ENCODE measurements around the gene EPN2. TPM values are rescaled to one million over a fixed set of nuclear protein-coding genes. Genes with fewer than 3 reads are reported as not detected.

The EPN2 gene
- total and polyA plus RNA-seq, 7 experiments from 2014 or later, result 3.9 to 11.5 (median 6.4) TPM

DNA sequence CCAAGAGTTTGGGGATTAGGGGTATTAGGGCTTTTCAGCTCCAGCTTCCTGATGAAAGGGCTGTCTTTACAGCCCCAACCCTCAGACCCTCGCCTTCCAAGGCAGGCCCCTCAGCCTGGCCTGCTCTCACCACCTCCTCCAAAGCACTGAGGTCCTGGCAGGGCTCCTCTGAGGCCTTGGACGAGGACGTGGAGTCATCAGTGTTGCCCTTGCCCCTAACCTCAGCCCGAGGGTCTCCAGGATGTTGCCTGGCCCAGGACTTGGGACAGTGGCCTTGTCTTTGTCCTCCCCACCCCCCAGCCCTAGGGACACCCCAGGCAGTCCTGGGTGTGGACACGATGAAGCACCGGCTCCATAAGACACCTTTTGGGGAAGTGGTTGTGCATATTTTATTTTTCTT is 97.2 kb downstream of the EPN2 start:
- Histone ChIP-seq H3K36me3 (ENCODE audit: control insufficient read depth in 2 of 3, insufficient read depth in 3 of 3, low read length in 3 of 3) (no peaks in the 10 kb centered on the region), H3K4me3 (ENCODE audit: low read length) (no peak overlapping the region), H3K27me3 (ENCODE audit: control insufficient read depth in 2 of 2, insufficient read depth in 2 of 2, low read length in 2 of 2) (no peaks in the 10 kb centered on the region), H3K9me3 (ENCODE audit: control insufficient read depth in 2 of 3, low read length in 3 of 3) (no peaks in the 10 kb centered on the region), H3K4me1 (ENCODE audit: control insufficient read depth in 2 of 2, insufficient read depth in 2 of 2, low read length in 2 of 2) (no peaks in the 10 kb centered on the region), H3K27ac (ENCODE audit: low read depth, low read length) (no peak overlapping the region)
- Mint-ChIP-seq H3K36me3 (peaks cover 0 to 3% (median 0%) of the 10 kb centered on the region in 5 donors), H3K4me3 (no peak overlapping the region), H3K4me1 (peaks cover 0 to 5% (median 0%) of the 10 kb centered on the region in 7 donors), H3K27ac (no peak overlapping the region), H3K27me3 (peaks cover 8 to 28% (median 14%) of the 10 kb centered on the region in 5 donors), H3K9me3 (no peaks in the 10 kb centered on the region)
- POLR2A ChIA-PET, result no interaction called here
- CTCF ChIA-PET, result no interaction called here
- no peak for DNase-seq
- intact Hi-C loops (cut with micrococcal nuclease), result no loop called here
- ATAC-seq, result no peak

DNA sequence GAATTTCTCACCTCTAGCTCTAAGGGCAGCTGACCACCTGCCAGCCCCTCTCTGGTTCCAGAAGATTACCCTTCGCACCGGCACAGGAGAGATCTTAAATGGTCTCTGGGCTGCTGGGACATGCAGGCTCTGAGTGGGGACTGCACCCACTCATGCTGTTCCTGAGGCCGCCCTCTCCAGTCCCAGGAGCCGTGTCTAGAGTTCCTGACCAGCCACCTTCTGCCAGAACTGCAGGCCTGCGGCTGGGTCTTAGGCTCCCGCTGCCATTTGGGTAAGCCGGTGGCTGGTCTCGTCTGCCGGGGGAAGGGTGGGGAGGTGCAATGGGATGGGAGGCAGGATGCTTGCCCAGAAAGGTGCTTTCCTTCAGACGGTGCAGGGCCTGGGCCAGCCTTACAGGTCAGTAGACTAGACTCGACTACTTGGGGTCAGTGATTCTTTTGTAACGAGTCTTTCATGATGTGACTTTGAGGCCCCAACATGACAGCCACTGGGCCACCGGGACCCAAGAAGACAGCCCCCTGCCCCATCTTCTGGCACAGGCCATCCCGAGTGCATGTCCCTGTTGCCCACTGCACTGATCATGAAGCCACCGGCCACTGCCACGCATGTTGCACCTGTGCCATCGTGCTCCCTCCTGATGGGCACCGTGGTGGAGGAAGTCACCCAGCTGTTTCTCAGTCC is 98.9 kb downstream of the EPN2 start:
- no peak for ATAC-seq
- H3K27ac ChIP-seq (ENCODE audit: low read depth, low read length), result no peak overlapping the region
- no peaks in the 10 kb centered on the region for H3K36me3 ChIP-seq (ENCODE audit: control insufficient read depth in 2 of 3, insufficient read depth in 3 of 3, low read length in 3 of 3)
- H3K27me3 ChIP-seq (ENCODE audit: control insufficient read depth in 2 of 2, insufficient read depth in 2 of 2, low read length in 2 of 2), result no peaks in the 10 kb centered on the region
- intact Hi-C loops (cut with micrococcal nuclease), result no loop called here
- Mint-ChIP-seq H3K4me1 (peaks cover 0 to 5% (median 0%) of the 10 kb centered on the region in 7 donors), H3K36me3 (peaks cover 0 to 3% (median 0%) of the 10 kb centered on the region in 5 donors), H3K27ac (no peak overlapping the region), H3K9me3 (no peaks in the 10 kb centered on the region), H3K27me3 (peaks cover 8 to 34% (median 22%) of the 10 kb centered on the region in 5 donors), H3K4me3 (no peak overlapping the region)
- H3K9me3 ChIP-seq (ENCODE audit: control insufficient read depth in 2 of 3, low read length in 3 of 3), result no peaks in the 10 kb centered on the region
- H3K4me1 ChIP-seq (ENCODE audit: control insufficient read depth in 2 of 2, insufficient read depth in 2 of 2, low read length in 2 of 2), result no peaks in the 10 kb centered on the region
- POLR2A ChIA-PET, result no interaction called here
- no peak overlapping the region for H3K4me3 ChIP-seq (ENCODE audit: low read length)
- DNase-seq, result no peak
- CTCF ChIA-PET, result no interaction called here

DNA sequence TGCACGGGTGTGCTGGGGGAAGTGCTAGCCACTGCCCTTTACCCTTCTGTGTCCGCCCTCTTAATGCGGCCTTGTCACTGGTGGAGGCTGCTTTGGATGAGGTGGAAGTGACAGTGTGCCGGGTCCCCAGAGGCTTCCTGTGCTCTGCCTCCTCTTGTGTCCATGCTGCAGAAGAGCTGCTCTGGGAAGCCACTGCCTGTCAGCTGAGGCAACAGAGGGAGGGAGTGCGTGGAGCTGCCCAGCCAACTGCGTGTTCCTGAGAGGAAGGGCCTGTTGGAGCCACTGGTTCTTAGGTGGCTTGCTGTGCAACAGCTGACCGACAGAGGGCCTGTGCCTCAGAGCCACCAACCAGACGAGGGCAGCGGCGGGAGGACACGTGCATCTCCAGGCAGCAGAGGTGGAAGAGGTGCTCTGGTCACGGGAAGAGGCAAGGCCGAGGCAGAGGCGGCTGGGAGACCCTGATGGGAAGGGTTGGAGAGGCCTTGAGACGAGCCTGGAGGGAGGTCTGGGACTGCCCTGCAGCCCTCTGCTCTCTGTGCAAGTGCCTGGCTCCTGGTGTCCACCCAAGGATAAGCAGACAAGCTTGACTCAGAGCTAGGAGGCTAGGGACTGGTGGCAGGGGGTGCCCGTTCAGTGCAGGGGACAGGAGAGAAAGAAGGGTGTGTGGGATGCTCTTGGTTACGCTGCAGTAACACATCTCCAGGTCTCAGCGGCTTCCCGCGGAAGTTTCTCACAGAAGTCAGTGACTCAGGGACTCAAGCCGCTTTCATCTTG is 100.0 kb downstream of the EPN2 start:
- DNase-seq (no peak), ATAC-seq (no peak)
- intact Hi-C loops (cut with micrococcal nuclease), result no loop called here
- no peaks in the 10 kb centered on the region for H3K36me3 Mint-ChIP-seq
- Histone ChIP-seq H3K36me3 (ENCODE audit: control insufficient read depth in 2 of 3, insufficient read depth in 3 of 3, low read length in 3 of 3) (no peaks in the 10 kb centered on the region), H3K9me3 (ENCODE audit: control insufficient read depth in 2 of 3, low read length in 3 of 3) (no peaks in the 10 kb centered on the region), H3K27me3 (ENCODE audit: control insufficient read depth in 2 of 2, insufficient read depth in 2 of 2, low read length in 2 of 2) (no peaks in the 10 kb centered on the region), H3K4me3 (ENCODE audit: low read length) (no peak overlapping the region), H3K27ac (ENCODE audit: low read depth, low read length) (no peak overlapping the region), H3K4me1 (ENCODE audit: control insufficient read depth in 2 of 2, insufficient read depth in 2 of 2, low read length in 2 of 2) (no peaks in the 10 kb centered on the region)
- POLR2A ChIA-PET, result no interaction called here
- no peak overlapping the region for H3K4me3 Mint-ChIP-seq
- no peaks in the 10 kb centered on the region for H3K9me3 Mint-ChIP-seq
- peaks cover 8 to 39% (median 29%) of the 10 kb centered on the region in 5 donors for H3K27me3 Mint-ChIP-seq
- CTCF ChIA-PET, result no interaction called here
- peaks cover 0 to 5% (median 0%) of the 10 kb centered on the region in 7 donors for H3K4me1 Mint-ChIP-seq
- no peak overlapping the region for H3K27ac Mint-ChIP-seq

DNA sequence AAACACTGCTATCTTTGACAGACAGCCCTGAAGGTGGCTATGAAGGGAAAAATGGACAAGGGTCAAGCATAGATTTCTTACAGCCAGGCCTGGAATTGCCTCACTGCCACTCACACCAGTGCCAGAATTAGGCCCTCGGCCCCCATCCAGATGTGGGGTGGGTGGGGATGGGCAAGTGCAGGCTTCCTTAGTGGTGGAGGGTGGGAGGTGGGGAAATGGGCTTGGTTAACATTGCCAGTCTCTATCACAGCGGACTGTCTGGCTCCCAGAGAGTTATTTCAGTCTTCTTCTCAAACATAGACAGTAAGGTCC is 100.5 kb downstream of the EPN2 start:
- peaks cover 8 to 39% (median 29%) of the 10 kb centered on the region in 5 donors for H3K27me3 Mint-ChIP-seq
- Histone ChIP-seq H3K4me1 (ENCODE audit: control insufficient read depth in 2 of 2, insufficient read depth in 2 of 2, low read length in 2 of 2) (no peaks in the 10 kb centered on the region), H3K27ac (ENCODE audit: low read depth, low read length) (no peak overlapping the region), H3K36me3 (ENCODE audit: control insufficient read depth in 2 of 3, insufficient read depth in 3 of 3, low read length in 3 of 3) (no peaks in the 10 kb centered on the region), H3K4me3 (ENCODE audit: low read length) (no peak overlapping the region), H3K27me3 (ENCODE audit: control insufficient read depth in 2 of 2, insufficient read depth in 2 of 2, low read length in 2 of 2) (no peaks in the 10 kb centered on the region), H3K9me3 (ENCODE audit: control insufficient read depth in 2 of 3, low read length in 3 of 3) (no peaks in the 10 kb centered on the region)
- ChIA-PET POLR2A (interaction anchor here (1.0 kb wide), 1 partner anchor 8 kb away, joined by 3 read pairs; no protein-coding TSS in a partner anchor), CTCF (interaction anchor here (1.1 to 1.3 kb wide), 2 partner anchors 31 to 36 kb away, joined by 3 to 4 read pairs; no protein-coding TSS in a partner anchor)
- H3K27ac Mint-ChIP-seq, result no peak overlapping the region
- H3K9me3 Mint-ChIP-seq, result no peaks in the 10 kb centered on the region
- no peak for ATAC-seq
- H3K36me3 Mint-ChIP-seq, result no peaks in the 10 kb centered on the region
- DNase-seq, result no peak
- no peak overlapping the region for H3K4me3 Mint-ChIP-seq
- H3K4me1 Mint-ChIP-seq, result peaks cover 0 to 2% (median 0%) of the 10 kb centered on the region in 7 donors
- intact Hi-C loops (cut with micrococcal nuclease), result loop anchor here in 1 of 2 donors (1.0 kb wide), 1 partner anchor 110 kb away; no protein-coding TSS in a partner anchor

DNA sequence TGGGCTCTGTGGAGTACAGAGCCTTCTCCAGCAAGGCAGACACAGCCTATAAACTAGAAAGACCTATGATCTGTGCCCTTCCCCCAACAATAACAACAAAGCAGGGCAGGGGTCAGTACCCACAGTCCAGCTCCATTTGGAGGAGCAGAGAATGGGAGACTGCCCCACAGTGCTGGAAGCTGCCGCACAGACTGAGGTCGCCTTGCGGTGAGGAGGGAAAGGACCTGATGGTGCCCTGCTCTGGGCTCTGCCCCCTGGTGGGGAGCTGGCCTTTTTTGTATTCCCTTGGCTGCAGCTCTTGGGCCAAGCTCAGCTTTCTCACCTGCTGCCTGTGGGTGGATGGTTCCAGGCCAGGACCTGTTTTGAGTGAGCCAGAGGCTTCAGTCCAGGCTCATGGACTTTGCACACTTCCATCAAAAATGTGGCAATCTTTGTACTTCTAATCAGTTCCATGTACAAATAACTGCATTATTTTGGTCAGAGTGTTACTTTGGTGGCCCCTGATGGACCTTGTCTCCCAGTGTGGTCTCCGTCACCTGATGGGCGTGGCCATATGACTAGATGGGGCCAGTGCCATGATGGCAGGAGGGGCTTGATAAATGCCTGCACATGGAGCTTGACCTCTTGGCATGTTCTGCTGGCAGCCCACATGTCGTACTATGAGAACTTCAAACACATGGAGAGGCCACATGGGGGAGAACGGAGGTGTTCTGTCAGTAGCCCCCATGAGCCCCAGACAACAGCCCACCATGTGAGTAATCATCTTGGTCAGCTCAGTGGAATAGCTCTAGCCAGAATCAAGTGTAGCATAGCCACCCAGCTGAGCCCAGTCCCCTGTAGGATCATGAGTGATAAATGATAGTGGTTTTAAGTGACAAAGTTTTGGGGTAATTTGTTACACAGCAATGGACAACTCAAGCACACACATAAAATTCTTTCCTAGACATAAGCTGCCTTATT is 101.1 kb downstream of the EPN2 start:
- H3K4me1 Mint-ChIP-seq, result no peaks in the 10 kb centered on the region
- H3K4me3 Mint-ChIP-seq, result no peak overlapping the region
- POLR2A ChIA-PET, result interaction anchor here (0.8 to 1.3 kb wide), 3 partner anchors 9 to 51 kb away, joined by 3 to 4 read pairs (median 3); no protein-coding TSS in a partner anchor
- Histone ChIP-seq H3K4me1 (ENCODE audit: control insufficient read depth in 2 of 2, insufficient read depth in 2 of 2, low read length in 2 of 2) (no peaks in the 10 kb centered on the region), H3K9me3 (ENCODE audit: control insufficient read depth in 2 of 3, low read length in 3 of 3) (no peaks in the 10 kb centered on the region), H3K36me3 (ENCODE audit: control insufficient read depth in 2 of 3, insufficient read depth in 3 of 3, low read length in 3 of 3) (no peaks in the 10 kb centered on the region), H3K27me3 (ENCODE audit: control insufficient read depth in 2 of 2, insufficient read depth in 2 of 2, low read length in 2 of 2) (no peaks in the 10 kb centered on the region), H3K27ac (ENCODE audit: low read depth, low read length) (no peak overlapping the region), H3K4me3 (ENCODE audit: low read length) (no peak overlapping the region)
- H3K36me3 Mint-ChIP-seq, result no peaks in the 10 kb centered on the region
- no peaks in the 10 kb centered on the region for H3K9me3 Mint-ChIP-seq
- no peak overlapping the region for H3K27ac Mint-ChIP-seq
- intact Hi-C loops (cut with micrococcal nuclease), result loop anchor here in 1 of 2 donors (1.0 kb wide), 1 partner anchor 109 kb away; no protein-coding TSS in a partner anchor
- peak; percentile 95 for ATAC-seq
- DNase-seq, result peak; percentile 47 to 69 (median 63)
- peaks cover 8 to 39% (median 28%) of the 10 kb centered on the region in 5 donors for H3K27me3 Mint-ChIP-seq
- CTCF ChIA-PET, result interaction anchor here (1.1 to 1.6 kb wide), 3 partner anchors 32 to 109 kb away, joined by 3 to 8 read pairs (median 4); no protein-coding TSS in a partner anchor

DNA sequence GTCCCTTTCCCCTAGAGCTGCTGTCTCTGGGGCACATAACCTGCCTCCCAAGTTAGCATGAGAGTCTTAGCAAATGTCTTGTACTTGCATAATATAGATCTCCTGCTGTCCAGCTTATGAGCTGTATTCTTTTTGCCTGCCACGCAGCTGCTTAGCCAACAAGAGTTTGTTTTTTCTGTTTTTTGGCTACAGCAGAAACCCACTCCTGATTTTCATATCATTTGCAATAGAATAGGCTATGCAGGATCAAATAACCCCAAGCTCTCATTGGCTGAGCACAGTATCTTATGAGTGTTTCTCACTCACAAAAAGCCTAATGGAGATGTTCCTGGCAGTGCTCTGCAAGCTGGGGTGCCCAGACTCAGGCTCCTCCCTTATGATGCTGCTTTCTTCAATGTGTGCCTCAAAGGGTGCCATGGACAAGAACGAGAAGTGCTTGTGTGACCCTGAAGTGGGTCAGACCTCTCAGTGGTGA is 102.2 kb downstream of the EPN2 start:
- ATAC-seq (no peak), DNase-seq (no peak)
- no peaks in the 10 kb centered on the region for H3K36me3 ChIP-seq (ENCODE audit: control insufficient read depth in 2 of 3, insufficient read depth in 3 of 3, low read length in 3 of 3)
- CTCF ChIA-PET, result interaction anchor here (1.3 to 1.6 kb wide), 2 partner anchors 38 to 108 kb away, joined by 4 to 8 read pairs; no protein-coding TSS in a partner anchor
- no peaks in the 10 kb centered on the region for H3K4me1 ChIP-seq (ENCODE audit: control insufficient read depth in 2 of 2, insufficient read depth in 2 of 2, low read length in 2 of 2)
- POLR2A ChIA-PET, result interaction anchor here (1.3 kb wide), 1 partner anchor 33 kb away, joined by 4 read pairs; no protein-coding TSS in a partner anchor
- no peaks in the 10 kb centered on the region for H3K9me3 Mint-ChIP-seq
- H3K36me3 Mint-ChIP-seq, result no peaks in the 10 kb centered on the region
- intact Hi-C loops (cut with micrococcal nuclease), result no loop called here
- H3K27ac Mint-ChIP-seq, result no peak overlapping the region
- H3K27me3 ChIP-seq (ENCODE audit: control insufficient read depth in 2 of 2, insufficient read depth in 2 of 2, low read length in 2 of 2), result no peaks in the 10 kb centered on the region
- H3K4me3 ChIP-seq (ENCODE audit: low read length), result no peak overlapping the region
- no peak overlapping the region for H3K27ac ChIP-seq (ENCODE audit: low read depth, low read length)
- H3K4me1 Mint-ChIP-seq, result no peaks in the 10 kb centered on the region
- H3K27me3 Mint-ChIP-seq, result peaks cover 8 to 39% (median 28%) of the 10 kb centered on the region in 5 donors
- no peaks in the 10 kb centered on the region for H3K9me3 ChIP-seq (ENCODE audit: control insufficient read depth in 2 of 3, low read length in 3 of 3)
- H3K4me3 Mint-ChIP-seq, result no peak overlapping the region

Measured in naive thymus-derived CD4-positive, alpha-beta T cell (primary cell).